Ishikawa (cell line): ENCODE data around the gene RGS14.

Experiments
- CEBPB ChIP-seq: IDR thresholded peaks from 2 replicates; pipeline ENCODE4 v1.6.1; 2012
- CREB1 ChIP-seq: IDR thresholded peaks from 2 replicates; pipeline ENCODE4 v1.6.1; 2012; ENCODE audit warnings: low read depth
- EGR1 ChIP-seq: IDR thresholded peaks from 2 replicates; pipeline ENCODE4 v1.6.1; 2012
- EP300 ChIP-seq: IDR thresholded peaks from 2 replicates; pipeline ENCODE4 v1.6.1; 2012; ENCODE audit warnings: borderline replicate concordance
- FOXM1 ChIP-seq: IDR thresholded peaks from 2 replicates; pipeline ENCODE4 v1.6.1; 2012; ENCODE audit warnings: low read depth, borderline replicate concordance
- MAX ChIP-seq: IDR thresholded peaks from 2 replicates; pipeline ENCODE4 v1.6.1; 2012
- NFIC ChIP-seq: IDR thresholded peaks from 2 replicates; pipeline ENCODE4 v1.6.1; 2012
- RAD21 ChIP-seq: IDR thresholded peaks from 2 replicates; pipeline ENCODE4 v1.6.1; 2012; ENCODE audit warnings: low read depth
- REST ChIP-seq: IDR thresholded peaks from 2 replicates; pipeline ENCODE4 v1.6.1; 2012; ENCODE audit warnings: low read depth, mild to moderate bottlenecking
- TAF1 ChIP-seq: IDR thresholded peaks from 2 replicates; pipeline ENCODE4 v1.6.1; 2012; ENCODE audit warnings: low read depth, mild to moderate bottlenecking
- TCF12 ChIP-seq: IDR thresholded peaks from 2 replicates; pipeline ENCODE4 v1.6.1; 2012; ENCODE audit warnings: low read depth
- TEAD4 ChIP-seq: IDR thresholded peaks from 2 replicates; pipeline ENCODE4 v1.6.1; 2012
- USF1 ChIP-seq: IDR thresholded peaks from 2 replicates; pipeline ENCODE4 v1.6.1; 2012
- YY1 ChIP-seq: IDR thresholded peaks from 2 replicates; pipeline ENCODE4 v1.6.1; 2012; ENCODE audit warnings: low read depth
- ZBTB7A ChIP-seq: IDR thresholded peaks from 2 replicates; pipeline ENCODE4 v1.6.1; 2012; ENCODE audit warnings: low read depth

Gene RGS14

GRCh38 chr5:177385720-177386119 is 28.0 kb downstream of the RGS14 start:
- TF ChIP-seq RAD21 (no peak), REST (no peak), TCF12 (no peak), TAF1 (no peak), MAX (no peak), TEAD4 (no peak), FOXM1 (no peak), YY1 (no peak), ZBTB7A (no peak), USF1 (no peak), CEBPB (no peak), EP300 (no peak), NFIC (no peak), EGR1 (no peak), CREB1 (no peak)

DNA sequence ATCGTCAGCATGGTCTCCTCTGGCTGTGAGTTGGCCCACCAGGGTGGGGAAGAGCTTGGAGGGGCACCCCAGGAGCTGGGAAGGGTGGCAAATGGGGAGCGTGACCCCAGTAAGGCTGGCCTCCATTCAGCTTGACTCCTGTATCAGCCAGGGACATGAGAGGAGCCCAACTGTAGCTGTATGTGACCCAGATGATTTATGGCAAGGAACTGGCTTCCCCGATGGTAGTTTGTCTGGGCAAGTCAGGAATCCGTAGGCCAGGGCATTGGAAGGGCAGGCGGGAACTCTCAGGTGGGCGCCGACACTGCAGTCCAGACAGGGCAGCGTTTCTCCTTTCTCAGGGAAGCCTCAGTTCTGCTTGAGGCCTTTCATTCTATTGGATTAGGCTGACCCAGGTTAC is 28.8 kb downstream of the RGS14 start:
- TF ChIP-seq MAX: no peak
- no peak for TF ChIP-seq ZBTB7A

- no peak for TF ChIP-seq EP300
- no peak for TF ChIP-seq TAF1
- TF ChIP-seq CREB1: no peak
- no peak for TF ChIP-seq YY1
- no peak for TF ChIP-seq ZBTB7A
- TF ChIP-seq MAX: no peak
- no peak for TF ChIP-seq EGR1
- TF ChIP-seq TCF12: no peak
- TF ChIP-seq USF1: no peak
- TF ChIP-seq REST: no peak
- no peak for TF ChIP-seq RAD21
- TF ChIP-seq TEAD4: no peak
- TF ChIP-seq FOXM1: no peak
- TF ChIP-seq CEBPB: no peak
- no peak for TF ChIP-seq NFIC
These were observed 29.7 kb downstream of the RGS14 start for GRCh38 chr5:177387405-177387804.

GRCh38 chr5:177388521-177389052 is 30.9 kb downstream of the RGS14 start:
- TF ChIP-seq MAX (no peak), CEBPB (no peak), TCF12 (no peak), CREB1 (no peak), NFIC (no peak), FOXM1 (no peak), RAD21 (no peak), REST (no peak), TEAD4 (no peak), EP300 (no peak), USF1 (no peak), YY1 (no peak), EGR1 (no peak), ZBTB7A (no peak), TAF1 (no peak)
